Femur (tissue), 1 donor: ENCODE data around the gene RNF150.
"Not testable (repeated sequence)": the region's sequence is repeated elsewhere in the genome, so short reads cannot be mapped to it uniquely, and the experiment has no call there.

Experiments
- DNase-seq: peaks from one replicate; pipeline ENCODE4 v3.0.0-alpha.2; 2017

RNF150 gene

DNA sequence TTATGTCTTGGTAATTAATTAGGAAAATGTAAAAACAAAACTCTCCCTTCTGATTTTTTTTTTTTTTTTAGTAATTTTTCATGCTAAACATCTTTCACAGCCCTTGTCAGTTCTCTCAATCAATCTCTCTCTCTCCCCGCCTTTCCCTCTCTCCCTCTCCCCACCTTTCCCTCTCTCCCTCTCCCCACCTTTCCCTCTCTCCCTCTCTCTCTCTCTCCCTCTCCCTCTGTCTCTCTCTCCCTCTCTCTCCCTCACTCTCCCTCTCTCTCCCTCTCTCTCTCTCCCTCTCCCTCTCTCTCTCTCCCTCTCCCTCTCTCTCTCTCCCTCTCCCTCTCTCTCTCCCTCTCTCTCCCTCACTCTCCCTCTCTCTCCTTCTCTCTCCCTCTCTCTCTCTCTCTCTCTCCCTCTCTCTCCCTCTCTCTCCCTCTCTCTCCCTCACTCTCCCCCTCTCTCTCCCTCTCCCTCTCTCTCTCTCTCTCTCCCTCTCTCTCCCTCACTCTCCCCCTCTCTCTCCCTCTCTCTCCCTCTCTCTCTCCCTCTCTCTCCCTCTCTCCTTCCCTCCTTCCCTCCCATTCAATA, 322.6 kb downstream of the RNF150 start:
- not testable (repeated sequence) for DNase-seq
